GM19324 (cell line): ENCODE measurements around the gene CCAR1.
"Not testable (repeated sequence)": the region's sequence is repeated elsewhere in the genome, so short reads cannot be mapped to it uniquely, and the experiment has no call there.

Source experiments
- ATAC-seq: cut with Tn5 transposase; IDR thresholded peaks from one replicate; pipeline ENCODE4 v1.9.1; 2021; ENCODE audit warnings: mild to moderate bottlenecking, moderate library complexity; ENCODE audit not compliant: unreplicated experiment, low FRiP score

Gene CCAR1

DNA sequence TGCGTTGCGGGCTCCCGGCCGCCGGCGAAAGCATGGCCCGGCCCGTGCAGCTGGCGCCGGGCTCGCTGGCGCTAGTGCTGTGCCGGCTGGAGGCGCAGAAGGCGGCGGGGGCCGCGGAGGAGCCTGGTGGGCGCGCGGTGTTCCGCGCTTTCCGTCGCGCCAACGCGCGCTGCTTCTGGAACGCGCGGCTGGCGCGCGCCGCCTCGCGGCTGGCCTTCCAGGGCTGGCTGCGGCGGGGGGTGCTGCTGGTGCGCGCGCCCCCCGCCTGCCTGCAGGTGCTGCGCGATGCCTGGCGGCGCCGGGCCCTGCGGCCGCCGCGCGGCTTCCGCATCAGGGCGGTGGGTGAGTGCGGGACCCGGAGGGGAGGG, 106.5 kb downstream of the CCAR1 start:
- peak; percentile 41 for ATAC-seq

DNA sequence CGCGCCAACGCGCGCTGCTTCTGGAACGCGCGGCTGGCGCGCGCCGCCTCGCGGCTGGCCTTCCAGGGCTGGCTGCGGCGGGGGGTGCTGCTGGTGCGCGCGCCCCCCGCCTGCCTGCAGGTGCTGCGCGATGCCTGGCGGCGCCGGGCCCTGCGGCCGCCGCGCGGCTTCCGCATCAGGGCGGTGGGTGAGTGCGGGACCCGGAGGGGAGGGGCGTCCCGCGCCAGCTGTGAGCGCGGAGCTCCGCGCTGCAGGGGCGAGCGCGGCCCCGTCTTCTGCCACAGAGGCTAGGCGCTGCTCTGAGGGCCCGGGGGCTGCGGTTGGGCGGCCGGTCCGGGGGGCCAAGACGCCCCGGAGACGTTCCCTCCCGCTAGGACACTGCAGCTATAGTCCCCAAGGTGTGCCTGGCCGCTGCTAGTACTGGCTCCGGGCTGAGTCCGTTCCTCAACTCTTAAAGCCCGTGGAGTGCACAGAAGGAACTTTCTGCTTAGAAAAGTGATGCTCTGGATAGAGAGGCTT, 107.1 kb downstream of the CCAR1 start:
- ATAC-seq: not testable (repeated sequence)

GRCh38 chr10:68828833-68829232, 107.8 kb downstream of the CCAR1 start:
- ATAC-seq: no peak

GRCh38 chr10:68829521-68829920, 108.5 kb downstream of the CCAR1 start:
- ATAC-seq: no peak

DNA sequence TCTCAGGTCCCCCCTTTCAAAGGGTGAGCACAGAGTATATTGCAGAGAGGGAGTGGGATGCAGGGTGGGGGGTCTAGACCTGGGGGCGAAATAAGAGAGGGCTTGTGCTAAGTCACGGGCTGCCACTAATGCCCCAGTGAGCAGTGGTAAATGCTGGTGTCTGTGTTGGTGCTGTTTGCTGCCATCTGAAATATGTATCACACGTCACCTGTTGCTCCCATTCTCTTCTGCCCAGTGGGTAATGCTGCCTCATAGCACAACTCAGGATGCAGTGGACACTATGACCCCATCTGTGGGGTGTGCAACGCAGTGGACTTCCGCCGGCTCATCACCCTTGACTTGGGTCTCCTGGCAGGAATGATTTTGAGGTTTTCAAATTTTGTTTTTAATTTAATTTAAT, 108.9 kb downstream of the CCAR1 start:
- no peak for ATAC-seq

DNA sequence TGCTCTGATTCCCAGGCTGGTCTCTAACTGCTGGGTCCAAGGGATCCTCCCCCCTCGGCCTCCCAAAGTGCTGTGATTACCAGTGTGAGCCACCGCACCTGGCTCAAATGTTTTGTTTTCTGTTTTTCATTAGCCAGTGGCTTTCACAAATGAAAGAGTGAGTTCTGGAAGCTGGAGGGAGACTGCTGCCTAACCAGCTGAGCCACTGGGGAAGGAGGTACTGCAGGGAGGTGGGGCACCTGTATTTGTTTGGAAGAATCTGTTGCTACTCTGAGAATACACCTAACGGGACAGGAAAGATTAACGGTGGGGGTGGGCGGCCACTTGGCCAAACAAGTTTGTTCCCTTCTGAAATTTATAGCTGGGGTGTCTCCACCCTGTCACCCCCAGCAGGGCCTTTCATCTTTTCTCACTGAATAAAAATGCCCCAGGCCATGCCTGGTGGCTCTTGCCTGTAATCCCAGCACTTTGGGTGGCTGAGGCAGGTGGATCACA, 111.0 kb downstream of the CCAR1 start:
- no peak for ATAC-seq

GRCh38 chr10:68832601-68833000, 111.6 kb downstream of the CCAR1 start:
- ATAC-seq: no peak

DNA sequence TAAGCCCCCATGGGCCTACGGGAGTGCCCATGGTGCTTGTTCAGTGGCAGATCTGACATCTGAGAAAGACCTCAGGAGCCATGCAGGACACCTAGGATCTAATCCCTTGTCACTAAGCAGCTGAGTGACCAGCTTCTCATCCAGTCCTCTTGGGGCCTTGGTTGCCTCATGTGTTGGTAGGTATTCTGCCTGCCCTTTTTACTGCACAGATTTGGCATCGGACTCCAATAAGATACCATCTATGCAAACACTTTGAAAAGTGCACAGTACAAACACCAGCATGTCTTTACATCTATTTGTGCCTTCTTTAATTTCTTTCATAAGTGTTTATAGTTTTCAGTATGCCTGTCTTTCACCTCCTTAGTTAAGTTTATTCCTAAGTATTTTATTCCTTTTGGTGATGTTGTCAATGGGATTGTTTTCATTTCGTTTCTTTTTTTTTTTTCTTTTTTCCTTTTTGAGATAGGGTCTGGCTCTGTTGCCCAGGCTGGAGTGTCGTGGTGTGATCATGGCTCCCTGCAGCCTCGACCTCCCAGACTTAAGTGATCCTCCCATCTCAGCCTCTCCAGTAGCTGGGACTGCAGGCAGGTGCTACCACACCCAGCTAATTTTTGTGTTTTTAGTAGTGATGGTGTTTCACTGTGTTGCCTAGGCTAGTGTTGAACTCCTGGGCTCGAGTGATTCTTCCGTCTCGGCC, 116.7 kb downstream of the CCAR1 start:
- ATAC-seq: no peak

DNA sequence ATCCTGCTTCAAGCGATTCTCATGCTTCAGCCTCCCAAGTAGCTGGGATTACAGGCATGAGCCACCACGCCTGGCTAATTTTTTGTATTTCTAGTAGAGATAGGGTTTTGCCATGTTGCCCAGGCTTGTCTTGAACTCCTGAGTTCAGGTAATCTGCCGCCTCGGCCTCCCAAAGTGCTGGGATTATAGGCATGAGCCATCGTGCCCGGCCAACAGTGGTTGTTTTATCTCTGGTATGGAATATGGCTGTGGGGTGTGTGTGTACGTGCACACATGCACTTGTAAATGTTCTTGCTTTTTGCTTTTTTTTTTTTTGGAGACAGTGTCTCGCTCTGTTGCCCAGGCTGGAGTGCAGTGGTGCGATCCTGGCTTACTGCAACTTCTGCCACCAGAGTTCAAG, 119.6 kb downstream of the CCAR1 start:
- ATAC-seq: not testable (repeated sequence)
